Ishikawa (cell line): ENCODE data around the gene LIMS2.

ENCODE experiments used
- EP300 ChIP-seq: IDR thresholded peaks from 2 replicates; pipeline ENCODE4 v1.6.1; 2012; ENCODE audit warnings: borderline replicate concordance
- FOXM1 ChIP-seq: IDR thresholded peaks from 2 replicates; pipeline ENCODE4 v1.6.1; 2012; ENCODE audit warnings: low read depth, borderline replicate concordance
- TF ChIP-seq, protein P1 (sequence below): IDR thresholded peaks from 2 replicates; pipeline ENCODE4 v1.6.1; 2012

GRCh38 chr2:127649684-127650040 is 25.7 kb downstream of the LIMS2 start:
- no peak for TF ChIP-seq FOXM1
- TF ChIP-seq, protein P1, sequence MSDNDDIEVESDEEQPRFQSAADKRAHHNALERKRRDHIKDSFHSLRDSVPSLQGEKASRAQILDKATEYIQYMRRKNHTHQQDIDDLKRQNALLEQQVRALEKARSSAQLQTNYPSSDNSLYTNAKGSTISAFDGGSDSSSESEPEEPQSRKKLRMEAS, result peak; percentile 30; the same call in 1 of the 2 replicates
- TF ChIP-seq EP300, result no peak
